ENCODE results near the gene LLCFC1.

- TF ChIP-seq POLR2A (IDR thresholded peaks at IDR 0.05) = no peak
- TF ChIP-seq CTCF (IDR thresholded peaks at IDR 0.05) = no peak
These were observed 11.0 kb downstream of the LLCFC1 start for GRCh38 chr7:142950235-142950634.
